C4-2B (cell line): ENCODE measurements around the gene ADGRA1.

Experiments
- H3K27ac ChIP-seq: fragments of 450-650 bp; 2 replicates; pipeline ENCODE4 v1.5.1; 2017
- CTCF ChIP-seq: fragments of 450-650 bp; conservative IDR thresholded peaks from 2 replicates; pipeline ENCODE4 v1.5.1; 2017; ENCODE audit warnings: mild to moderate bottlenecking
- ZFX ChIP-seq: fragments of 450-650 bp; IDR thresholded peaks from 2 replicates; pipeline ENCODE4 v1.6.1; 2017

ADGRA1 gene

DNA sequence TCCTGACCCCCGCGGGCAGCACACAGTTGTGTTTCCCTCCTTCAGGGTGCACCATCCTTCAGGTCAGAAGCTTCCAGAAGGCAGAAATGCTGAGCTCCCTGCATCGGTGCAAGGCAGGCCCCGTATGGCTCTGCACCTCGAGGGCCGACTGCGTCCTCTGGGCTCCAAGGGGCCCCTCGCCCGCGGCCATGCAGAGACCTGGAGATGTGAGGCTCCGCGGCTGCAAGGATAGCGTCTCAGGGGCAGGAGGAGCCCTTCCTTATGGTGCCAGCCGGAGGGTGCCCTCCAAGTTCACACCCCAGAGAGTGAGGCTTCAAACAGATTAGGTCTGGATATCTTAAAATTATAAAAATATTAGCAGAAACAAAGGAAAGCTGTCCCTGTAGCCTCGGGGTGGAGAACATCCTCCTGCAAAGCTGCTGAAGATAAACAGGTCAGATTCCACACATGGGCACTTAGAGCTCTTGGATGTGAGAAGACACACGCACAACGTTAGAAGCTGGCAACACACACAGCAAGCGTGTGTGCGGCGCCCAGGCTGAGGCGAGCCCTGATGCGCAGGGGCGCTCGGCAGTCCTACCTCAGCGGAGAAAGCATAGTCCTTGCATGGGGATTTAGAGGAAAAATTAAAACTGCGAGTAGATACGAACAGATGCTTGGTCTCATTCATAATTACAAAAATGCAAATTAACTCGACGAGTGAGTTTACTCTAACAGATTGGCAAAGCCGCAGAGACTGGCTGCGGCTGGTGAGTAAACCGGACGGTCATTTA, 92.7 kb downstream of the ADGRA1 start:
- no peak for TF ChIP-seq ZFX
- no peak for TF ChIP-seq CTCF
- H3K27ac ChIP-seq, result no peak overlapping the region

DNA sequence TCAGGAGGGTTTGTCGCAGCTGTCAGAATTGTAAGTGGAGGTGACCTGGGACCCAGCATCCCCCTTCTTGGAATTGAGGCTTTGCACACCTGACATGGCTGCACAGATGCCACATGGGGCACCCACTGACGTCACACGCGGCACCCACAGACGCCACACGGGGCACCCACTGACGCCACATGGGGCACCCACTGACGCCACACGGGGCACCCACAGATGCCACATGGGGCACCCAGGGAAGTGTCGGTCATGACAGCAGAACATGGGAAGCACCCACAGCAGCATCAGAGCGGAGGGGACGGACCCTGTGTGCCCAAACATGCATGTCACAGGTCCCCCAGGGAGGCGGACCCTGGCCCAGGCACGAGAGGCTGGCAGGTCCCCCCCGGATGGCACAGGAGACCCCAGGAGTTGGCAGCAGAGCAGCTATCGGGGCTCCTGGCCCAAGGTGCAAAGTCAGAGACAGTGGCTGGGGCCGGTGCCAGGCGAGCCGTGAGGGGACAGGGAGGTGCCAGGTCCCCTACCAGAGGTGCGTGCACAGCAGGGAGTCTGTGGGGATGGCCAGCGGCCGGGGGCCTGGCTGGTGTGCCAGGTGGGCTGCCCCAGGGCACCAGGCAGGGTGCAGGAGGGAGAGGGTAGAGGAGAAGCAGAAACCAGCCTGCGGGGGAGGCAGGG, 93.4 kb downstream of the ADGRA1 start:
- no peak for TF ChIP-seq CTCF
- TF ChIP-seq ZFX, result no peak
- H3K27ac ChIP-seq, result no peak overlapping the region
